WTC11 (cell line): ENCODE results near the gene DGCR2. TPM values are rescaled to one million over a fixed set of nuclear protein-coding genes. Genes with fewer than 3 reads are reported as not detected.

Experiments used
- ATAC-seq: fragments of 200-7000 bp; cut with Tn5 transposase; 2 replicates; pipeline ENCODE4 v1.10.0; 2021; ENCODE audit warnings: mild to moderate bottlenecking, moderate library complexity
- CTCF ChIA-PET: fragments of 300-600 bp; sonication (Branson Sonifier 250); formaldehyde crosslinking; loops from one replicate; lab custom pipeline; 2021; ENCODE audit warnings: antibody characterized with exemption; lab: Charles Lee
- POLR2A ChIA-PET: fragments of 350-600 bp; sonication (Branson Sonifier 250); formaldehyde crosslinking; loops from one replicate; lab custom pipeline; 2021; ENCODE audit warnings: antibody characterized with exemption; lab: Charles Lee
- DNase-seq: peaks from one replicate; pipeline ENCODE4 v3.0.0; 2021; ENCODE audit warnings: low spot score
- H3K27ac Mint-ChIP-seq: 2 replicates; pipeline ENCODE4 v1.8.0; 2021; ENCODE audit warnings: mixed read lengths
- H3K27me3 Mint-ChIP-seq: 2 replicates; pipeline ENCODE4 v1.8.0; 2021; ENCODE audit warnings: low read depth, mild to moderate bottlenecking, moderate library complexity, mixed read lengths
- H3K36me3 Mint-ChIP-seq: 2 replicates; pipeline ENCODE4 v1.8.0; 2021; ENCODE audit warnings: mixed read lengths
- H3K4me1 Mint-ChIP-seq: 2 replicates; pipeline ENCODE4 v1.8.0; 2022; ENCODE audit warnings: mixed read lengths
- H3K4me3 Mint-ChIP-seq: 2 replicates; pipeline ENCODE4 v1.8.0; 2021; ENCODE audit warnings: mild to moderate bottlenecking, moderate library complexity, mixed read lengths
- H3K9me3 Mint-ChIP-seq: 2 replicates; pipeline ENCODE4 v1.8.0; 2021; ENCODE audit warnings: mixed read lengths
- ARID4B ChIP-seq: sonication (generic); formaldehyde crosslinking; IDR thresholded peaks from 2 replicates; pipeline ENCODE4 v1.8.0; 2023; ENCODE audit warnings: missing genetic modification reagents, mild to moderate bottlenecking, borderline replicate concordance
- OVOL2 ChIP-seq: fragments of 250-450 bp; sonication (Bioruptor Pico); IDR thresholded peaks from 2 replicates; pipeline ENCODE4 v1.9.0; 2021; ENCODE audit warnings: mild to moderate bottlenecking, borderline replicate concordance
- SP1 ChIP-seq: sonication (generic); formaldehyde crosslinking; conservative IDR thresholded peaks from 2 replicates; pipeline ENCODE4 v1.8.1; 2022; ENCODE audit warnings: missing genetic modification reagents
- STAT6 ChIP-seq: sonication (generic); formaldehyde crosslinking; conservative IDR thresholded peaks from 2 replicates; pipeline ENCODE4 v1.8.1; 2023; ENCODE audit warnings: mild to moderate bottlenecking, low read depth, missing genetic modification reagents, moderate library complexity
- ZBTB43 ChIP-seq: sonication (generic); formaldehyde crosslinking; IDR thresholded peaks from 2 replicates; pipeline ENCODE4 v1.8.1; 2023; ENCODE audit warnings: mild to moderate bottlenecking, missing genetic modification reagents
- ZNF121 ChIP-seq: sonication (generic); formaldehyde crosslinking; IDR thresholded peaks from 2 replicates; pipeline ENCODE4 v1.8.0; 2023; ENCODE audit warnings: missing genetic modification reagents
- ZNF281 ChIP-seq: sonication (generic); formaldehyde crosslinking; IDR thresholded peaks from 2 replicates; pipeline ENCODE4 v1.8.0; 2023; ENCODE audit warnings: mild to moderate bottlenecking, missing genetic modification reagents
- ZNF317 ChIP-seq: sonication (generic); formaldehyde crosslinking; IDR thresholded peaks from 2 replicates; pipeline ENCODE4 v1.8.1; 2023; ENCODE audit warnings: low read depth, mild to moderate bottlenecking, moderate library complexity, missing genetic modification reagents, borderline replicate concordance
- ZNF512 ChIP-seq: sonication (generic); formaldehyde crosslinking; IDR thresholded peaks from 2 replicates; pipeline ENCODE4 v1.8.1; 2022; ENCODE audit warnings: missing genetic modification reagents, borderline replicate concordance
- total RNA-seq: library from RNA; stranded (reverse); gene quantifications from 3 replicates; pipeline ENCODE4 v1.2.3, GENCODE V29; 2021
- TF ChIP-seq, protein P1 (sequence below): sonication (generic); formaldehyde crosslinking; IDR thresholded peaks from 2 replicates; pipeline ENCODE4 v1.8.0; 2022; ENCODE audit warnings: mild to moderate bottlenecking, missing genetic modification reagents
- TF ChIP-seq, protein P2 (sequence below): sonication (generic); formaldehyde crosslinking; IDR thresholded peaks from 2 replicates; pipeline ENCODE4 v1.8.1; 2023; ENCODE audit warnings: mild to moderate bottlenecking, moderate library complexity, missing genetic modification reagents
- TF ChIP-seq, protein P3 (sequence below): sonication (generic); formaldehyde crosslinking; IDR thresholded peaks from 2 replicates; pipeline ENCODE4 v1.8.0; 2022; ENCODE audit warnings: mild to moderate bottlenecking, missing genetic modification reagents

Gene DGCR2
- total RNA-seq, 1 experiment from 2014 or later: 64.2 TPM

DNA sequence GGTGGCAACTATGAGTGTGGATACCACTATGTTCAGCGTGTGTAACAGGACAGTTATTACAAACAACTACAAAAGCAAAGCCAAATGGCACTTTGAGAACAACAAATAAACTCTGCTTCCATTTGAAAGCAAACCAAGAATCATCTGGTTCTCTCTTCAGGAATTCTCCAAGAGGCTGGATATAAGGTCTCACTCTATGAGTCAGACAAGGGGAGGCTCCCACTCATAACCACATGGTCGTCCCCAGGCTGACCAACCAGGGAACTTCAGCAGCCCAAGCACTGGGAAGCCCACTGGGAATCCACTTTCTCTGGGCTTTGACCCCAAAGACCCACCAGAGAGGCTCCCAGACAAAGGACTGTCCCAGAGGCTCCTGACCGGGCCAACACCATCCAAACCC is 35.3 kb downstream of the DGCR2 start:
- POLR2A ChIA-PET: interaction anchor here (0.7 kb wide), 1 partner anchor 18 kb away, joined by 6 read pairs; no protein-coding TSS in a partner anchor
- H3K4me1 Mint-ChIP-seq: peaks cover 10% of the 10 kb centered on the region
- peak overlapping the region; percentile 85; the same call in 1 of the 2 replicates for H3K27ac Mint-ChIP-seq
- CTCF ChIA-PET: interaction anchor here (2.1 kb wide), 1 partner anchor 24 kb away, joined by 11 read pairs; no protein-coding TSS in a partner anchor
- no peak overlapping the region for H3K4me3 Mint-ChIP-seq
- no peak for TF ChIP-seq SP1
- ATAC-seq (no peak), DNase-seq (no peak)
- H3K27me3 Mint-ChIP-seq: no peaks in the 10 kb centered on the region
- H3K36me3 Mint-ChIP-seq: peaks cover 29% of the 10 kb centered on the region
- peaks cover 4% of the 10 kb centered on the region for H3K9me3 Mint-ChIP-seq

DNA sequence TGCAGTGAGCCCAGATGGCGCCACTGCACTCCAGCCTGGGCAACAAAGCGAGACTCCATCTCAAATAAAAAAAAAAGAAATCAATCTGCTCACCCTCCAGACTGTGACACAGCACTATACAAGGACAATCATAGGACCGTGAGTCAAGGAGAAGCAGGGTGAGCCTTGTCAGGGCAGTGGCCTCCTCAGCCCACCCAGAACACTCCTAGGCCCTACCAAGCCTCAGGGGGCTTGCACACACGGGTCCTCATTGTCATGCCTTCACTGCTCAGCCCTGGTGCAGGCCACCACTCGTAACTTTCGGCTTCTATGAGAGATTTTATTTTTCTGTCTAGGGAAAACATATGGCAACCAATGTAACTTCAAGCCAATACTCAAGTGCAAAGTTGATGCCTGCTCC is 35.8 kb downstream of the DGCR2 start:
- H3K4me1 Mint-ChIP-seq: peaks cover 10% of the 10 kb centered on the region
- ChIA-PET CTCF (interaction anchor here (0.6 to 2.1 kb wide), 3 partner anchors 10 to 24 kb away, joined by 3 to 11 read pairs (median 4); no protein-coding TSS in a partner anchor), POLR2A (no interaction called here)
- H3K9me3 Mint-ChIP-seq: peaks cover 4% of the 10 kb centered on the region
- no peaks in the 10 kb centered on the region for H3K27me3 Mint-ChIP-seq
- H3K36me3 Mint-ChIP-seq: peaks cover 29% of the 10 kb centered on the region
- H3K27ac Mint-ChIP-seq: peak overlapping the region; percentile 85
- TF ChIP-seq, protein P1, sequence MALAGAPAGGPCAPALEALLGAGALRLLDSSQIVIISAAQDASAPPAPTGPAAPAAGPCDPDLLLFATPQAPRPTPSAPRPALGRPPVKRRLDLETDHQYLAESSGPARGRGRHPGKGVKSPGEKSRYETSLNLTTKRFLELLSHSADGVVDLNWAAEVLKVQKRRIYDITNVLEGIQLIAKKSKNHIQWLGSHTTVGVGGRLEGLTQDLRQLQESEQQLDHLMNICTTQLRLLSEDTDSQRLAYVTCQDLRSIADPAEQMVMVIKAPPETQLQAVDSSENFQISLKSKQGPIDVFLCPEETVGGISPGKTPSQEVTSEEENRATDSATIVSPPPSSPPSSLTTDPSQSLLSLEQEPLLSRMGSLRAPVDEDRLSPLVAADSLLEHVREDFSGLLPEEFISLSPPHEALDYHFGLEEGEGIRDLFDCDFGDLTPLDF (CRISPR knock-in tag): no peak
- 0 out of 2 replicates have a peak, but pooled peaks have one; percentile 46 for TF ChIP-seq ZNF121
- ATAC-seq: no peak
- no peak overlapping the region for H3K4me3 Mint-ChIP-seq
- DNase-seq: no peak

DNA sequence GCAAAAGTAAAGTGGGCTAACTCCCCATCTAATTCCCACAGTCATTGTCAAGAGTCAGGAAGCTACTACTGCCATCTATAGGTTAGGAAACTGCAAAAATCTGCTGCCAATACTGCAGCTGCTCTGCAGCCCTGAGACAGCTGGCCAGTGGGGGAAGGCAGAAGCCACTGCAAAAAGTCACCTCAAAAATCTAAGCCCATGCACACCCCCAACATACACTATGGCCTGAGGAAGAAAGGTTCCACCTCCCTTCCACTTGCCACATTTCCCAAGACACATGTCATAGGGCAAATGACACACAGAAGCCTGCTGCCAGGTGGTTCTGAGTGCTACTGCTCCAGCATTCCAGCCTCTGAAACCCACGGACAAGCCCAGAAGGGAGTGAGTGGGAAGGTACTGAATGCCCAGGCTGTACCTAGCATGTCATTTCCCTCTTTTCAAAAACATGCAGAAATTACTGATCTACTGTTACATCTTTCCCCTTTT is 36.9 kb downstream of the DGCR2 start:
- Mint-ChIP-seq H3K9me3 (peaks cover 4% of the 10 kb centered on the region), H3K4me3 (no peak overlapping the region), H3K4me1 (peaks cover 10% of the 10 kb centered on the region), H3K36me3 (peaks cover 29% of the 10 kb centered on the region), H3K27ac (peak overlapping the region; percentile 75; the same call in 1 of the 2 replicates), H3K27me3 (no peaks in the 10 kb centered on the region)
- CTCF ChIA-PET: interaction anchor here (0.5 to 2.1 kb wide), 12 partner anchors 8 to 544 kb away, joined by 3 to 11 read pairs (median 4); no protein-coding TSS in a partner anchor
- ATAC-seq (peak; percentile 70), DNase-seq (no peak)
- POLR2A ChIA-PET: no interaction called here
- TF ChIP-seq STAT6 (no peak), ZBTB43 (no peak), OVOL2 (CRISPR knock-in tag) (no peak), ZNF317 (CRISPR knock-in tag) (no peak), ZNF512 (no peak), ARID4B (CRISPR knock-in tag) (no peak), SP1 (no peak), ZNF281 (CRISPR knock-in tag) (no peak)
- TF ChIP-seq, protein P2, sequence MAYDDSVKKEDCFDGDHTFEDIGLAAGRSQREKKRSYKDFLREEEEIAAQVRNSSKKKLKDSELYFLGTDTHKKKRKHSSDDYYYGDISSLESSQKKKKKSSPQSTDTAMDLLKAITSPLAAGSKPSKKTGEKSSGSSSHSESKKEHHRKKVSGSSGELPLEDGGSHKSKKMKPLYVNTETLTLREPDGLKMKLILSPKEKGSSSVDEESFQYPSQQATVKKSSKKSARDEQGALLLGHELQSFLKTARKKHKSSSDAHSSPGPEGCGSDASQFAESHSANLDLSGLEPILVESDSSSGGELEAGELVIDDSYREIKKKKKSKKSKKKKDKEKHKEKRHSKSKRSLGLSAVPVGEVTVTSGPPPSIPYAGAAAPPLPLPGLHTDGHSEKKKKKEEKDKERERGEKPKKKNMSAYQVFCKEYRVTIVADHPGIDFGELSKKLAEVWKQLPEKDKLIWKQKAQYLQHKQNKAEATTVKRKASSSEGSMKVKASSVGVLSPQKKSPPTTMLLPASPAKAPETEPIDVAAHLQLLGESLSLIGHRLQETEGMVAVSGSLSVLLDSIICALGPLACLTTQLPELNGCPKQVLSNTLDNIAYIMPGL: no peak
- TF ChIP-seq, protein P3, sequence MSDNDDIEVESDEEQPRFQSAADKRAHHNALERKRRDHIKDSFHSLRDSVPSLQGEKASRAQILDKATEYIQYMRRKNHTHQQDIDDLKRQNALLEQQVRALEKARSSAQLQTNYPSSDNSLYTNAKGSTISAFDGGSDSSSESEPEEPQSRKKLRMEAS (CRISPR knock-in tag): no peak
